ENCODE data around the gene CD74. TPM values are rescaled to one million over a fixed set of nuclear protein-coding genes. Genes with fewer than 3 reads are reported as not detected.

CD74 gene
- total and polyA plus RNA-seq, 10 of the 15 experiments (the other 5 are each of a cell fraction or from before 2014, with no cell fraction given) = 1,387 to 11,063 (median 3,922) TPM

GRCh38 chr5:150399524-150400211 is 13.0 kb downstream of the CD74 start (continued):
- TF ChIP-seq LARP7 (IDR thresholded peaks at IDR 0.05) = no peak
- no peak for TF ChIP-seq ATF7 (IDR thresholded peaks at IDR 0.05; ENCODE audit: low read depth)
- TF ChIP-seq USF2 (IDR thresholded peaks at IDR 0.05; ENCODE audit: borderline replicate concordance, low read depth, low read length) = no peak
- TF ChIP-seq BCL11A (IDR thresholded peaks at IDR 0.05; ENCODE audit: low read depth, low read length) = peak; percentile 83; the same call in 1 of the 2 replicates
- TF ChIP-seq TAF1 (IDR thresholded peaks at IDR 0.05; ENCODE audit: borderline replicate concordance, low read depth, low read length) = peak; percentile 19; the same call in 1 of the 2 replicates
- no peak for TF ChIP-seq TCF7 (IDR thresholded peaks at IDR 0.05; ENCODE audit: borderline replicate concordance)

GRCh38 chr5:150398722-150399523 is 13.8 kb downstream of the CD74 start:
- intact Hi-C loops (cut with micrococcal nuclease; ENCODE audit: unreplicated experiment) (loop anchor here (1.0 kb wide), 1 partner anchor 37 kb away; no protein-coding TSS in a partner anchor), in situ Hi-C loops (cut with MboI) (no loop called here)
- H3K79me2 ChIP-seq (ENCODE audit: control insufficient read depth, insufficient read depth, low read length) = no peaks in the 10 kb centered on the region
- DNase-seq (ENCODE audit: low read depth, low spot score) = no peak
- no peaks in the 10 kb centered on the region for H3K9me3 ChIP-seq (replicated peaks; ENCODE audit: control insufficient read depth, insufficient read depth, low read length)
- SMC1A ChIA-PET (ENCODE audit: uncharacterized antibody, unreplicated experiment) = interaction anchor here (0.7 to 8.1 kb wide), 15 partner anchors 8 to 448 kb away, joined by 3 to 127 read pairs (median 4); partner anchors contain the start of genes CD74 and TCOF1
- H3K9ac ChIP-seq (ENCODE audit: control insufficient read depth, insufficient read depth, low read length) = no peak overlapping the region
- H3K4me1 ChIP-seq (ENCODE audit: control insufficient read depth, insufficient read depth, low read length) = peaks cover 5% of the 10 kb centered on the region
- peak; percentile 89 for FAIRE-seq
- CTCF ChIA-PET = interaction anchor here (0.5 to 14.0 kb wide), 25 partner anchors 8 to 147 kb away, joined by 3 to 274 read pairs (median 6); partner anchors contain the start of genes CD74 and RPS14
- H3K4me3 ChIP-seq = no peak overlapping the region
- ATAC-seq = peak; percentile 66
- RAD21 ChIA-PET (ENCODE audit: unreplicated experiment) = interaction anchor here (0.7 to 8.6 kb wide), 12 partner anchors 12 to 239 kb away, joined by 3 to 115 read pairs (median 4); partner anchors contain the start of genes CD74 and RPS14
- no peaks in the 10 kb centered on the region for H3K27me3 ChIP-seq (replicated peaks in 1 of 2; ENCODE audit: control insufficient read depth in 2 of 2, insufficient read depth in 2 of 2, low read length in 1 of 2)
- no peak overlapping the region for H3K27ac ChIP-seq (ENCODE audit: control insufficient read depth, insufficient read depth)
- H3K36me3 ChIP-seq (ENCODE audit: control insufficient read depth in 2 of 2, insufficient read depth in 2 of 2, low read length in 1 of 2) = peaks cover 41 to 45% of the 10 kb centered on the region in 2 experiments
- peaks cover 19% of the 10 kb centered on the region for H4K20me1 ChIP-seq (ENCODE audit: control insufficient read depth, insufficient read depth)
- WGBS (ENCODE audit: insufficient coverage, insufficient replicate concordance, low lambda C conversion rate, missing lambda C conversion rate) = 34% methylated on average over 11 of the region's 12 CpGs
- POLR2A ChIA-PET = interaction anchor here (1.1 to 4.9 kb wide), 10 partner anchors 8 to 49 kb away, joined by 3 to 39 read pairs (median 4); partner anchors contain the start of gene CD74
- no peak overlapping the region for H2AFZ ChIP-seq (ENCODE audit: control insufficient read depth, low read depth, low read length)
- BruUV-seq (replicated peaks) = no TSS peak
- H3K4me2 ChIP-seq (ENCODE audit: control insufficient read depth, insufficient read depth) = no peak overlapping the region; the same call in 1 of the 2 replicates
- TF ChIP-seq RCOR1 (conservative IDR thresholded peaks at IDR 0.05; ENCODE audit: low read depth, low read length) (no peak), BCLAF1 (IDR thresholded peaks at IDR 0.05) (0 out of 2 replicates have a peak, but pooled peaks have one; percentile 8), CBX5 (IDR thresholded peaks at IDR 0.05; ENCODE audit: low read depth) (no peak), GABPA (IDR thresholded peaks at IDR 0.05; ENCODE audit: low read depth) (no peak), JUND (IDR thresholded peaks at IDR 0.05; ENCODE audit: low read depth, low read length) (no peak), USF2 (IDR thresholded peaks at IDR 0.05; ENCODE audit: borderline replicate concordance, low read depth, low read length) (no peak), MEF2A (IDR thresholded peaks at IDR 0.05; ENCODE audit: insufficient read depth, low read depth, low read length) (0 out of 2 replicates have a peak, but pooled peaks have one; percentile 50)
- TF ChIP-seq, protein P1, sequence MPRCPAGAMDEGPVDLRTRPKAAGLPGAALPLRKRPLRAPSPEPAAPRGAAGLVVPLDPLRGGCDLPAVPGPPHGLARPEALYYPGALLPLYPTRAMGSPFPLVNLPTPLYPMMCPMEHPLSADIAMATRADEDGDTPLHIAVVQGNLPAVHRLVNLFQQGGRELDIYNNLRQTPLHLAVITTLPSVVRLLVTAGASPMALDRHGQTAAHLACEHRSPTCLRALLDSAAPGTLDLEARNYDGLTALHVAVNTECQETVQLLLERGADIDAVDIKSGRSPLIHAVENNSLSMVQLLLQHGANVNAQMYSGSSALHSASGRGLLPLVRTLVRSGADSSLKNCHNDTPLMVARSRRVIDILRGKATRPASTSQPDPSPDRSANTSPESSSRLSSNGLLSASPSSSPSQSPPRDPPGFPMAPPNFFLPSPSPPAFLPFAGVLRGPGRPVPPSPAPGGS (IDR thresholded peaks at IDR 0.05; ENCODE audit: borderline replicate concordance, insufficient read depth, low read depth, low read length, poor library complexity, severe bottlenecking) = peak; percentile 83

Data from GM12878 (cell line).